Putamen (tissue), 1 donor: ENCODE data around the gene KRT84.

Source experiments
- DNase-seq: peaks from one replicate; pipeline ENCODE4 v3.0.0-alpha.2; 2016; ENCODE audit warnings: low spot score

KRT84 gene

DNA sequence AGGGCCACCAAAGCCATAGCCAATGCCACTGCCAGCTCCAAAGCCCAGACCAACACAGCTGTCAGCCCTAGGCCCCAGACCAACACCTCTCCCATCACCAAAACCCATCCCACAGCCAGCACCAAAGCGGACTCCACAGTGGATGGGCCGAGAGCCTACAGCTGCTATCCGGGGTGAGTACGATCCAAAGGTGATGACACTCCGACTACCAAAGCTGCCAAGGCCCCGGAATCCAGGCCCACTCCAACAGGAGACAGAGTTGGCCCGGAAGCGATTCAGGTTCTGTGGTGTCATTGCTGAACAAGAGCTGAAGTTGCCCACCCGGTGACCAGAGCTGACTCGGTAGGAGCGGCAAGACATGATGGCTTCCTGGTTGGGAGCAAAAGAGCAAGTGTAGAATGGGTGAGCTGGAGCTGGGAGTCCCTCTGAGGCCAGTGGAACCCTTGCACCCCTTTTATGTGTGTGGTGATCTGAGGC is at the start of gene KRT84:
Gene KRT84 (minus strand): TSS at position 427 of the 477 bp plus-strand sequence. CDS start 67 bp downstream, at position 360.
- DNase-seq, result no peak

- DNase-seq, result no peak
Observed at GRCh38 chr12:52434760-52435530, 49.5 kb upstream of the KRT84 start.

DNA sequence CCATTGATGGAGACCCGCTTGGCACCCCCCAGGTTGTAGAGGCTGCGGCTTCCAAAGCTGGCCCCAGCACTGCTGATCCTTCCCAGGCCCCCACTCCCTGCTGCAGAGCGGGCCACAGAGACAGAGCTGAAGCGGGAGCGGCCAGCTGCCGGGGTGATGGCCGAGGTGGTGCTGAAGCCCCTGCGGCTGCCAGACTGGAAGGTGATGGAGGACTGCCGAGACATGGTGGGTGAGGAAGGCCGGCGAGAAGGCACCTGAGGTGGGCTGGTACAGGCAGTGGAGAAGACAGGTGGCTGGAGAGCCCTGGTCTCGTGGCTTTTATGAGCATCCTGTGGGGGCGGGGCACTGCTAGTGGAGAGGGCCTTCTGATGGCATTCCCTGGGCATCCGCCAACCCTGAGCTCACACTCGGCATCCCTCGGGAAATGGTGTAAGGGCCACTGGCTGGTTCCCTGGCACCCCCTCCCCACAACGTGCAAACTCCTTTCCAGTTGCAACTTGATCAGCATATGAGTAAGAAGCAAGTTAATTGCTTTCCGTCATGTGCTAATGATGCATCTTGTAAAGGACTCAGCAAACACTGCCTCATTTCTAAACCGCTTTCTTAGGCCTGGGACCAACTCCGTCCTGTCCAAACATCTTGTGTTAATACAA is 48.8 kb upstream of the KRT84 start, which contains the start of gene KRT75:
Gene KRT75 (minus strand): TSS at position 291 of the 653 bp plus-strand sequence. CDS start 67 bp downstream, at position 224.
- no peak for DNase-seq

- DNase-seq, result no peak
Observed at GRCh38 chr12:52433501-52434080, 48.1 kb upstream of the KRT84 start.

DNA sequence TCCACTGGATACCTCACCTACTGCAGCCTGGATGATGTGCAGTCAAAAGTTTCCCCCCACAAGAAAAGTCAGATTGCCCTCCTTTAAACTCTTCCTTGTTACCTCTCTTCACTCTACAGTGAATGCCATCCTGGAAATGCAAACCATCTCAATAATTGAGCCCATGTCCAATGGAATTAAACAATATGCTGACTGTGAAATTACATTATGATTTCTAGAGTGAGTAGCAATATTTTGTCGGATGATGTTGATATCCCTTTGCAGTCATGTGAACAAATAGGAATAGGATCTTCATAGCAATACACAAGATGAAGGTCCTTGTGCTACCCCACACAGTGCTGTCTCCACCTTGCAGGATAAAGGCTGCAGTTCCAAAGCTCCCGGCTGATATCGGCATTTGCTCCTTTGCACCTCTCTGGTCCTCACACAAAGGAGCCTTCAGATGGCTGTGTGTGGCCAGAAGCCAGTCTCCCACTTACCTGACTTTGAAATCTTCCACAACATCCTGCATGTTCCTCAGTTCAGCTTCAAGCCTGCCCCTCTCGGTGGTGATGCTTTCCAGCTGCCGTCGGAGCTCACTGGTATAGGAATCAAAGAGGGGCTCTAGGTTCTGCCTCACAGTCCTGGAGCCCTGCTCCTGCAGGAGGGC is 47.2 kb upstream of the KRT84 start:
- no peak for DNase-seq

GRCh38 chr12:52428121-52428520 is 42.7 kb upstream of the KRT84 start:
- no peak for DNase-seq

- no peak for DNase-seq
Observed at GRCh38 chr12:52427083-52427482, 41.6 kb upstream of the KRT84 start.

DNA sequence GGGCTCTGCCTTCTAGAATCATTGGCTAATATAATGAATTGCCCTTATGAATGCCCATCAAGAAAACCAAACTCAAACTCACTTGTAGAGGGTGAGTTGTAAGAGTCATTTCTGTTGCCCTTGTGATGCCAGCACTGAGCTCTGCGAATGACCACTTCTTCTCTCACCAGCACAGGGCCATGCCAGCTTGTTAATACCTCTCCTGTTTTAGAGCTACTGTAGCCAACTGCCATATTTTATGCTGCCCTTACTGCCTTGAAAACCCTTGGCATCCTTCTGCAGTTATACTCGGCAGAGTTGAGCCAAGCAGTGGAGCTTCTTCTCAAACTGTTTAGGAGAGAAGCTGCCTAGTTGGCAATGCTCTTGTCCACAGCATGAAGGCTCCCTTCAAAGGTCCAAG is 40.6 kb upstream of the KRT84 start:
- DNase-seq, result no peak

DNA sequence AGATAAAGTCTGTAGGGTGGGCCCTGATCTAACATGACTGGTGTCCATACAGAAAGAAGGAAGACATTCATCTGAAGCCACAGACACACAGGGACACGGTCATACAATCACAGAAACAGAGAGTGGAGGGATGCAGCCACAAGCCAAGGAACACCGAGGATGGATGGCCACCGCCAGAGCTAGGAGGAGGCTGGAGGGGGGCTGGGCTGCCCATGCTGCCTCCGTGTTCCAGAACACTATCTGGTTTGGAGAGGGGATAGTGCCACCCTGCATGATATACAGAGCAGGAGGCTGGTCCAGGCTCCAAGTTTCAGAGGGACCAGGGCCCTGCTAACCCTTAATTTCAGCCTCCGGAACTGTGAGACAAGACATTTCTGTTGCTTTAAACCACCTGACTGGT is 40.0 kb upstream of the KRT84 start:
- no peak for DNase-seq

- DNase-seq, result no peak
Observed at GRCh38 chr12:52423661-52424500, 38.4 kb upstream of the KRT84 start.

GRCh38 chr12:52423035-52423434 is 37.6 kb upstream of the KRT84 start:
- DNase-seq, result no peak

- DNase-seq, result no peak
Observed at GRCh38 chr12:52419656-52420055, 34.2 kb upstream of the KRT84 start.

- no peak for DNase-seq
Observed at GRCh38 chr12:52418576-52419110, 33.2 kb upstream of the KRT84 start.

DNA sequence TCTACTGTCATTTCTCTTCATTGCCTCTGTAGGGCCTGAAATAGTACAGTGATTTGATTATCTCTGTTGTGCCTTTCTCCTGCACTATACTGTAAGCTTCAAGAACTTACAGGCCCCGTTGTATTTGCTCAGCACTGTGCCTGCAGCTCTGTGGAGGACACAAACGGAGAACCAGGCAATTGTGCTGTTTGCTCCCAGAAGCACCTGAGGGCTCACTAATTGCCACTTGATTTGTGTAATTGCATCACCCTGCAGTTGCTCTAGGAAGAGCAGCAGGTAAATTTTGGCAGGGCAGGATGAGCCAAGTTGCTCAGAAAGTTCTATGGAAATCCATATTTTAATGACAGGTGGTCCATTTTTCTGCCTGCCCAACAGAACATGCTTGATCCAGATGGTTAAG is 32.3 kb upstream of the KRT84 start:
- DNase-seq, result no peak

GRCh38 chr12:52416795-52417194 is 31.3 kb upstream of the KRT84 start:
- no peak for DNase-seq

GRCh38 chr12:52415870-52416750 is 30.7 kb upstream of the KRT84 start:
- DNase-seq, result no peak

- no peak for DNase-seq
Observed at GRCh38 chr12:52414936-52415335, 29.5 kb upstream of the KRT84 start.

DNA sequence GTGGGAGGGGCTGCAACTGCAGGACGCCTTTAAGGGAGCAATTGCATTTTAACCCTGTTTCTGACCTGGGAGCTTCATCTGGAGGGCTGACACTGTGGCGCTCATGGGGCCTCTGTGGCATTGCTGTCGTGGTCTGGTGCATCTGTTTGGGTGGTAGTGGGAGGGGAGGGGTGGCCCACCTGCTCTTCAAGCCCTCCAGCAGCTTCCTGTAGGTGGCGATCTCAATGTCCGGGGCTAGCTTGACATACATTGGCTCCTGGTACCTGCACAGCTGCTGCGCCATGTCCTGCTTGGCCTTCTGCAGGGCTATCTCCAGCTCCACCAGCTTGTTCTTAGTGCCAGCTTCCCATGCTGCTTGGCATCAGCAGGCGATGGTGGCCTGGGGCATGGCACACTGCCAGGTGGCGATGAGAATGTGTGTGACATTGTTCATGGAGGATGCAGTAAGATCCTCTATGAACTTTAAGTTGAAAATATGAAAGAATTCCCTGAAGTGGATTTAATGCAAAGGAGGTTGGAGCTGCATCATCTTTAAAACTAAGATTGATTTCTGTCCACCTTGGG is 28.4 kb upstream of the KRT84 start:
- no peak for DNase-seq

DNA sequence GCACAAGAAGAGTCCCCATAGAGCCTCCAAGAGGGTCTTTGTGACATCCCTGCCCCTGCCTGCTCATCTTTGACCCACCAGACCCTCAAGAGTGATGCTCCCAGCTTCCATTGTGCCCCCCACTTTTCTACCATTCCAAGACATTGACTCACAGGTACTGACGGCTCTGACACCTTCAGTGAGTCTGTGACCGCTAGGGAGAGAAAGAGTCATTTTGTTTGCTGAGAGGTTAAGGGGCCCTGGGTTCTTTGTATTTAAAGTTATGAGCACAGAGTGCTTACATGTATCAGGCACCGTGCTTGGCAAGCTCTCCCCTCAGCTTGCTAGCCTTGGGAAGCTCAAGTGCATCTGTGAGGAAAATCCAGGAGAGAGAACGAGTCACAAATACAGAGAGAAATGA is 27.8 kb upstream of the KRT84 start:
- no peak for DNase-seq

- DNase-seq, result no peak
Observed at GRCh38 chr12:52411815-52412214, 26.4 kb upstream of the KRT84 start.
